MM.1S (cell line): Measurements from ENCODE around the gene ANKRD2.

Source experiments
- DNase-seq: peaks from one replicate; pipeline ENCODE4 v3.0.0-alpha.2; 2015
- H2AFZ ChIP-seq: fragments of 300-600 bp; sonication (generic); 2 replicates; pipeline ENCODE4 v1.6.0; 2016; ENCODE audit warnings: antibody characterized with exemption, low read length
- H3F3A ChIP-seq: fragments of 300-600 bp; sonication (generic); 2 replicates; pipeline ENCODE4 v1.6.1; 2016; ENCODE audit warnings: mild to moderate bottlenecking, antibody characterized with exemption, low read length, moderate library complexity, mixed read lengths; ENCODE audit not compliant: insufficient read depth
- H3K27ac ChIP-seq: fragments of 300-600 bp; sonication (generic); 2 replicates; pipeline ENCODE4 v1.5.1; 2016; ENCODE audit warnings: mild to moderate bottlenecking, low read length
- H3K27me3 ChIP-seq: fragments of 300-600 bp; sonication (generic); replicated peaks from 2 replicates; pipeline ENCODE4 v1.6.0; 2016; ENCODE audit warnings: low read length; ENCODE audit not compliant: insufficient read depth
- H3K36me3 ChIP-seq: fragments of 300-600 bp; sonication (generic); replicated peaks from 2 replicates; pipeline ENCODE4 v1.6.1; 2016; ENCODE audit warnings: mild to moderate bottlenecking, low read length, mixed read lengths; ENCODE audit not compliant: insufficient read depth
- H3K4me1 ChIP-seq: fragments of 300-600 bp; sonication (generic); 2 replicates; pipeline ENCODE4 v1.6.1; 2016; ENCODE audit warnings: low read length, mixed read lengths
- H3K4me2 ChIP-seq: fragments of 300-600 bp; sonication (generic); 2 replicates; pipeline ENCODE4 v1.6.0; 2016; ENCODE audit warnings: low read depth, low read length
- H3K4me3 ChIP-seq: fragments of 300-600 bp; sonication (generic); 2 replicates; pipeline ENCODE4 v1.5.1; 2016; ENCODE audit warnings: low read length, mixed read lengths
- H3K79me2 ChIP-seq: fragments of 300-600 bp; sonication (generic); 2 replicates; pipeline ENCODE4 v1.6.1; 2016; ENCODE audit warnings: mixed run types, low read length, mixed read lengths
- H3K9ac ChIP-seq: fragments of 300-600 bp; sonication (generic); 2 replicates; pipeline ENCODE4 v1.6.1; 2016; ENCODE audit warnings: low read length, mixed read lengths
- H3K9me2 ChIP-seq: fragments of 300-600 bp; sonication (generic); replicated peaks from 2 replicates; pipeline ENCODE4 v1.6.1; 2016; ENCODE audit warnings: mild to moderate bottlenecking, low read length, mixed read lengths; ENCODE audit not compliant: insufficient read depth
- H3K9me3 ChIP-seq: fragments of 300-600 bp; sonication (generic); replicated peaks from 2 replicates; pipeline ENCODE4 v1.6.1; 2016; ENCODE audit warnings: mild to moderate bottlenecking, low read length, mixed read lengths; ENCODE audit not compliant: insufficient read depth
- H4K20me1 ChIP-seq: fragments of 300-600 bp; sonication (generic); 2 replicates; pipeline ENCODE4 v1.6.1; 2016; ENCODE audit warnings: mild to moderate bottlenecking, low read length, moderate library complexity, mixed read lengths; ENCODE audit not compliant: insufficient read depth
- EZH2 ChIP-seq: fragments of 300-600 bp; sonication (generic); optimal IDR thresholded peaks from 2 replicates; pipeline ENCODE3; 2017; ENCODE audit warnings: low read depth, mild to moderate bottlenecking, antibody characterized with exemption, low read length, mixed read lengths
- EZH2phosphoT487 ChIP-seq: fragments of 300-600 bp; sonication (generic); IDR thresholded peaks from 2 replicates; pipeline ENCODE4 v1.6.1; 2018; ENCODE audit warnings: antibody characterized with exemption, low read length
- TF ChIP-seq, protein P1 (sequence below): fragments of 300-600 bp; sonication (generic); IDR thresholded peaks from 2 replicates; pipeline ENCODE4 v1.5.1; 2016; ENCODE audit warnings: antibody characterized with exemption, low read length, mixed read lengths

ANKRD2 gene

DNA sequence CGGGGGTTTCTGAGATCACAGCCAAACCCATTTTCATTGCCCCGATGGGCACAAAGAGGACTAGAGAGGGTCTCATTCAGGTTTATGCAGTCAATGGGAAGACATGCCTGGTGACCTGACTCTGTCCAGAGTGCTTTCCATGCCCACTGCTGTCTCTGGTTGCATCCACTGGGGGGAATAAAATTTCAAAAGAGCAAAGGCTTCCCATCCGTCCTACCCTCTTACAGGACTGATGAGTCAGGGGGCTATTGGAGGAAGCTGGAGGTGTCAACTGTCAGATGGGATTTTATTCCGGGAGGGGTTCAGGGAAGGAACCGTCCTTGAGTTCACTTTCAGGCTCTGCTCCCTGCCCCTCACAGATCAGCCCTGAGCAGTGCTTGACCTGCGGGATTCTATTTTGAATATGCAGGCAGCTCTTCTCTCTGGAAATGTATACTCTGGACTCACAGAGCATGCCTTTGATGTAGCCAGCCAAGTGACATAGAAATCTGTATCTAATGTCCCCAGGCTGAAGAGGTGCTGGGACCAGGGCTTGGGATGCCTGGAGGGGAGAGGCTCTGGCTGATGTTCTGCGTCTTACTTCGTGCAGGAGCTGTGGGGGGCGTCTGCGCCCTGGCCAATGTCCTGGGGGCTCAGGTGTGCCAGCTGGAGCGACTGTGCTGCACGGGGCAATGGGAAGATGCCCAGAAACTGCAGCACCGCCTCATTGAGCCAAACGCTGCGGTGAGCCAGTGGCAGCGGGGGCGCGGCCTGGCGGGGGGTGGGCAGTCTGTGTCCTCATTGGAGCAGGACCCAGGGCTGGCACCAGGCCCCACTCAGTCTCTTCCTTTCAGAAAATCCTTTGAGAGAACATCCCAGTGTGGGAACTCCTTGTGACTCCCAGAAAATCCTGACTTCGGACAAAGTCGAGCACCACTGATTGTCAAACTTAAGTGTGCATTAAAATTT is 29.0 kb downstream of the ANKRD2 start:
- no peaks in the 10 kb centered on the region for H3K79me2 ChIP-seq
- no peaks in the 10 kb centered on the region for H3K9me2 ChIP-seq
- H3K4me3 ChIP-seq = no peak overlapping the region
- H2AFZ ChIP-seq = no peak overlapping the region
- H3K9me3 ChIP-seq = no peaks in the 10 kb centered on the region
- H3K27ac ChIP-seq = no peak overlapping the region
- H3K4me2 ChIP-seq = no peak overlapping the region
- no peaks in the 10 kb centered on the region for H3K27me3 ChIP-seq
- TF ChIP-seq, protein P1, sequence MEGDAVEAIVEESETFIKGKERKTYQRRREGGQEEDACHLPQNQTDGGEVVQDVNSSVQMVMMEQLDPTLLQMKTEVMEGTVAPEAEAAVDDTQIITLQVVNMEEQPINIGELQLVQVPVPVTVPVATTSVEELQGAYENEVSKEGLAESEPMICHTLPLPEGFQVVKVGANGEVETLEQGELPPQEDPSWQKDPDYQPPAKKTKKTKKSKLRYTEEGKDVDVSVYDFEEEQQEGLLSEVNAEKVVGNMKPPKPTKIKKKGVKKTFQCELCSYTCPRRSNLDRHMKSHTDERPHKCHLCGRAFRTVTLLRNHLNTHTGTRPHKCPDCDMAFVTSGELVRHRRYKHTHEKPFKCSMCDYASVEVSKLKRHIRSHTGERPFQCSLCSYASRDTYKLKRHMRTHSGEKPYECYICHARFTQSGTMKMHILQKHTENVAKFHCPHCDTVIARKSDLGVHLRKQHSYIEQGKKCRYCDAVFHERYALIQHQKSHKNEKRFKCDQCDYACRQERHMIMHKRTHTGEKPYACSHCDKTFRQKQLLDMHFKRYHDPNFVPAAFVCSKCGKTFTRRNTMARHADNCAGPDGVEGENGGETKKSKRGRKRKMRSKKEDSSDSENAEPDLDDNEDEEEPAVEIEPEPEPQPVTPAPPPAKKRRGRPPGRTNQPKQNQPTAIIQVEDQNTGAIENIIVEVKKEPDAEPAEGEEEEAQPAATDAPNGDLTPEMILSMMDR = no peak
- no peak for TF ChIP-seq EZH2phosphoT487
- TF ChIP-seq EZH2 = no peak
- H3K36me3 ChIP-seq = no peaks in the 10 kb centered on the region
- no peaks in the 10 kb centered on the region for H3F3A ChIP-seq
- H4K20me1 ChIP-seq = no peaks in the 10 kb centered on the region
- no peak for DNase-seq
- no peaks in the 10 kb centered on the region for H3K4me1 ChIP-seq
- no peak overlapping the region for H3K9ac ChIP-seq

GRCh38 chr10:97607095-97607636 is 34.6 kb downstream of the ANKRD2 start:
- Histone ChIP-seq H2AFZ (no peak overlapping the region), H3K27ac (no peak overlapping the region), H3K79me2 (no peaks in the 10 kb centered on the region), H3K9ac (no peak overlapping the region), H3K27me3 (no peaks in the 10 kb centered on the region), H3K4me2 (no peak overlapping the region), H4K20me1 (no peaks in the 10 kb centered on the region), H3K9me3 (no peaks in the 10 kb centered on the region), H3F3A (no peaks in the 10 kb centered on the region), H3K4me3 (no peak overlapping the region), H3K36me3 (no peaks in the 10 kb centered on the region), H3K9me2 (no peaks in the 10 kb centered on the region), H3K4me1 (no peaks in the 10 kb centered on the region)
- TF ChIP-seq EZH2 (no peak), EZH2phosphoT487 (no peak)
- TF ChIP-seq, protein P1 = no peak
- no peak for DNase-seq

- H3K79me2 ChIP-seq = no peaks in the 10 kb centered on the region
- H3K9ac ChIP-seq = no peak overlapping the region
- H2AFZ ChIP-seq = no peak overlapping the region
- H3K27ac ChIP-seq = no peak overlapping the region
- H3K27me3 ChIP-seq = no peaks in the 10 kb centered on the region
- H3K4me1 ChIP-seq = no peaks in the 10 kb centered on the region
- no peak for DNase-seq
- H4K20me1 ChIP-seq = no peaks in the 10 kb centered on the region
- TF ChIP-seq EZH2phosphoT487 = no peak
- TF ChIP-seq, protein P1 = no peak
- TF ChIP-seq EZH2 = no peak
- H3K9me3 ChIP-seq = no peaks in the 10 kb centered on the region
- H3K4me3 ChIP-seq = no peak overlapping the region
- H3K36me3 ChIP-seq = no peaks in the 10 kb centered on the region
- no peaks in the 10 kb centered on the region for H3K9me2 ChIP-seq
- no peaks in the 10 kb centered on the region for H3F3A ChIP-seq
- H3K4me2 ChIP-seq = no peak overlapping the region
These were observed 36.5 kb downstream of the ANKRD2 start for GRCh38 chr10:97608991-97609561.
